ENCODE data around the gene PHF8. TPM values are rescaled to one million over a fixed set of nuclear protein-coding genes. Genes with fewer than 3 reads are reported as not detected.

PHF8 gene
- total and polyA plus RNA-seq, 10 donors = 4.8 to 53.5 (median 36.2) TPM

DNA sequence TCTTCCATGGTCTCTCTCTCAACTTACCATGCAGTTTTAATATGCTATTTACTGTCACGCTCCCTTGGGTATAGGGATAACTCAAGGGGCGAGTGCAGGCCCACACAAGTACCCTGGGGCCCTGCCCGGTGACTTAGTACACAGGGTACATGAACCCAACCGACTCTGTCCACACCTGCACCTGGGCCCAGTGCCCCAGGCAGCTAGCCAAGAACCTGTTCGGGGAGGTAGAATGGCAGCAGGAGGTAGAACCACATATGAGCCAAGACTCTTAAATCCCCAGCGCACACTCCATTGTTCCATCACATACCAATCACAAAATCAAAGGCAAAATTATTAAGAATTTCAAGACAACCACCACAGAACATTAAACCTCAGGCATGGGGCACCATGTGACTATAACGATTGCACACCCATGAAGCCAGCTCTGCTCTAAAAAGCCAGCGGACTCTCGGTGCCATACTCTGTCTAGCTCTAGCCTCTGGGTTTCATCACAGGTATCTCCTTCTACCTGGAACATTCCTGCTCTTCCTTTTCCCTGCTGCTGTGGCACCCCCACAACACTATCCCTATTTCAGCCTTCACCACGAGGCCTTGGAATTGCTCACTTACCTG is 14.6 kb downstream of the PHF8 start:
- Histone ChIP-seq H3K4me1 (no peaks in the 10 kb centered on the region), H3K36me3 (peaks cover 0 to 97% (median 13%) of the 10 kb centered on the region in 6 donors), H3K27ac (no peak overlapping the region), H3K9me3 (no peaks in the 10 kb centered on the region), H3K4me3 (no peak overlapping the region), H3K27me3 (replicated peaks in 1 of 7) (no peaks in the 10 kb centered on the region)
- WGBS, 5 donors = 85 to 97% (median 91%) methylated on average over 9 to 10 of the region's 10 CpGs
- TF ChIP-seq POLR2AphosphoS5 (IDR thresholded peaks at IDR 0.05) (no peak), POLR2A (IDR thresholded peaks at IDR 0.05) (no peak)
- TF ChIP-seq, protein P1, sequence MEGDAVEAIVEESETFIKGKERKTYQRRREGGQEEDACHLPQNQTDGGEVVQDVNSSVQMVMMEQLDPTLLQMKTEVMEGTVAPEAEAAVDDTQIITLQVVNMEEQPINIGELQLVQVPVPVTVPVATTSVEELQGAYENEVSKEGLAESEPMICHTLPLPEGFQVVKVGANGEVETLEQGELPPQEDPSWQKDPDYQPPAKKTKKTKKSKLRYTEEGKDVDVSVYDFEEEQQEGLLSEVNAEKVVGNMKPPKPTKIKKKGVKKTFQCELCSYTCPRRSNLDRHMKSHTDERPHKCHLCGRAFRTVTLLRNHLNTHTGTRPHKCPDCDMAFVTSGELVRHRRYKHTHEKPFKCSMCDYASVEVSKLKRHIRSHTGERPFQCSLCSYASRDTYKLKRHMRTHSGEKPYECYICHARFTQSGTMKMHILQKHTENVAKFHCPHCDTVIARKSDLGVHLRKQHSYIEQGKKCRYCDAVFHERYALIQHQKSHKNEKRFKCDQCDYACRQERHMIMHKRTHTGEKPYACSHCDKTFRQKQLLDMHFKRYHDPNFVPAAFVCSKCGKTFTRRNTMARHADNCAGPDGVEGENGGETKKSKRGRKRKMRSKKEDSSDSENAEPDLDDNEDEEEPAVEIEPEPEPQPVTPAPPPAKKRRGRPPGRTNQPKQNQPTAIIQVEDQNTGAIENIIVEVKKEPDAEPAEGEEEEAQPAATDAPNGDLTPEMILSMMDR (IDR thresholded peaks at IDR 0.05 in 8 of 11, conservative IDR thresholded peaks at IDR 0.05 in 3 of 11) = no peak
- no peak for DNase-seq
- intact Hi-C loops (cut with DNase I; ENCODE audit: low total_unique reads) = no loop called here

DNA sequence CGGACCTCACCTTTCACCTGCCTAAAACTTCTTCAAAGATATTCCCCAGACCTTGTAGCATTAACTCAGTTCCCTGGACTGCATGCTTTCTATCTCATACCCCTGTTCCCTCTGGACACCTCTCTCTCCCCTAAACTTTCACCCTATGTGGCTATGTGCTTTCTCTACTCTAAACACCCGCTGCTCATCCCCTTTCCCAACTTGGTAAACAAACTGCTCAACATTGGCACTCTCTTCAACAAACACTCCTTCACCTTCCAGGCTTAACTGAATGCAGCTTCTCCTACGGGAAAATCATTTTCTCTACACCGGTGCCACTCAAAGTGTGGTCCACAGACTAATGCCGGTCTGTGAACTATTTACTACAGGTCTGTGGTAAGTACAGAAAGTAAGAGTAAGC is 19.9 kb downstream of the PHF8 start:
- peaks cover 0 to 91% (median 6%) of the 10 kb centered on the region in 6 donors for H3K36me3 ChIP-seq
- no peaks in the 10 kb centered on the region for H3K27me3 ChIP-seq (replicated peaks in 1 of 7)
- intact Hi-C loops (cut with DNase I; ENCODE audit: low total_unique reads) = no loop called here
- no peaks in the 10 kb centered on the region for H3K9me3 ChIP-seq
- WGBS, 5 donors = 88 to 99% (median 96%) methylated on average over 5 of the region's 5 CpGs
- no peaks in the 10 kb centered on the region for H3K4me1 ChIP-seq
- TF ChIP-seq, protein P1 (IDR thresholded peaks at IDR 0.05 in 8 of 11, conservative IDR thresholded peaks at IDR 0.05 in 3 of 11) = no peak
- TF ChIP-seq POLR2AphosphoS5 (IDR thresholded peaks at IDR 0.05) (no peak), POLR2A (IDR thresholded peaks at IDR 0.05) (no peak)
- H3K4me3 ChIP-seq = no peak overlapping the region
- no peak for DNase-seq
- H3K27ac ChIP-seq = no peak overlapping the region

DNA sequence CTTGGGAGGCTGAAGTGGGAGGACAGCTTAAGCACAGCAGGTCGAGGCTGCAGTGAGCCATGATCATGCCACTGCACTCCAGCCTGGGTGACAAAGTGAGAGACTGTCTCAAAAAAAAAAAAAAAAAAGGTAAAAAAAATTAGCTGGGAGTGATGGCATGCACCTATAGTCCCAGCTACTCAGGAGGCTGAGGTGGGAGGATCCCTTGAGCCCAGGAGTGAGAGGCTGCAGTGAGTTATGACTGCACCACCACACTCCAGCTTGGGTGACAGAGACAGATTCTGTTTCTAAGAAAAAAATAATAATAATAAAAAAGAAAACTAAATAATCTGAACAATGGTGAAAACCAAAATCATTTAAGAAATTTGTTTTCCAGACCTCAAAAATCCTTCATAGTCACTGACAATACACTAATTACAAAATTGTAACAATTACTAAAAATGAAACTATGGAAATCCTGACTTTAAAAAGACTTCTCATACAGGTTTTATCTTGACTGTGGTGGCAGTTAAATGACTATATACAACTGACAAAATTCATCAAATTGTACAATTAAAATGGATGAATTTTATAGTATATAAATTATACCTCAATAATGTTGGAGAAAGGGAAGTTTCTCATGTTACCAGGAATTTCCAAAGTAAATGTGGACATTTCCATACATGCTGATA is 31.3 kb downstream of the PHF8 start:
- 69 to 100% (median 95%) methylated on average over 1 of the region's 1 CpG for WGBS, 5 donors
- Histone ChIP-seq H3K4me1 (no peaks in the 10 kb centered on the region), H3K27ac (no peak overlapping the region), H3K9me3 (no peaks in the 10 kb centered on the region), H3K4me3 (no peak overlapping the region), H3K27me3 (replicated peaks in 1 of 7) (no peaks in the 10 kb centered on the region), H3K36me3 (peaks cover 0 to 93% (median 30%) of the 10 kb centered on the region in 6 donors)
- TF ChIP-seq POLR2A (IDR thresholded peaks at IDR 0.05) = no peak
- no peak for TF ChIP-seq POLR2AphosphoS5 (IDR thresholded peaks at IDR 0.05)
- TF ChIP-seq, protein P1 (IDR thresholded peaks at IDR 0.05 in 8 of 11, conservative IDR thresholded peaks at IDR 0.05 in 3 of 11) = no peak
- DNase-seq = no peak
- intact Hi-C loops (cut with DNase I; ENCODE audit: low total_unique reads) = no loop called here

DNA sequence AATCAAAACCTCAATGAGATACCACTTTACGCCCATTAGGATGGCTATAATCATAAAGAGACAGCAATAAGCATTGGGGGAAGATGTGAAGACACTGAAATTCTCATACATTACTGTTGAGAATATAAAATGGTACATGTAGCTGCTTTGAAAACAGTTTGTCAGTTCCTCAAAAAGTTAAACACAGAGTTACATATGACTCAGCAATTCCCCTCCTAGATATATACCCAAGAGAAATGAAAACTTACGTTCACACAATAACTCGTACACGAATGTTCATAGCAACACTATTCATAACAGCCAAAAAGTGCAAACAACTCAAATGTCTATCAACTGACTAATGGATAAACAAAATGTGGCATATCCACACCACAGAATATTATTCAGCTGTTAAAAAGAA is 36.6 kb downstream of the PHF8 start:
- Histone ChIP-seq H3K27me3 (replicated peaks in 1 of 7) (no peaks in the 10 kb centered on the region), H3K4me3 (no peak overlapping the region), H3K36me3 (peaks cover 0 to 76% (median 9%) of the 10 kb centered on the region in 6 donors), H3K27ac (no peak overlapping the region), H3K4me1 (no peaks in the 10 kb centered on the region), H3K9me3 (no peaks in the 10 kb centered on the region)
- DNase-seq = no peak
- TF ChIP-seq, protein P1 (IDR thresholded peaks at IDR 0.05 in 8 of 11, conservative IDR thresholded peaks at IDR 0.05 in 3 of 11) = no peak
- TF ChIP-seq POLR2A (IDR thresholded peaks at IDR 0.05) (no peak), POLR2AphosphoS5 (IDR thresholded peaks at IDR 0.05) (no peak)
- intact Hi-C loops (cut with DNase I; ENCODE audit: low total_unique reads) = no loop called here
- 79 to 85% (median 82%) methylated on average over 4 of the region's 4 CpGs for WGBS, 5 donors
